Measurements from ENCODE around the gene CCNB1. TPM values are rescaled to one million over a fixed set of nuclear protein-coding genes. Genes with fewer than 3 reads are reported as not detected.
"Not testable (repeated sequence)": the region's sequence is repeated elsewhere in the genome, so short reads cannot be mapped to it uniquely, and the experiment has no call there.

The CCNB1 gene
- 1 to 10 TPM; 2.2 to 2.3 TPM for total RNA-seq
- total RNA-seq: 2.6 to 8.1 reads per million in 2 donors

DNA sequence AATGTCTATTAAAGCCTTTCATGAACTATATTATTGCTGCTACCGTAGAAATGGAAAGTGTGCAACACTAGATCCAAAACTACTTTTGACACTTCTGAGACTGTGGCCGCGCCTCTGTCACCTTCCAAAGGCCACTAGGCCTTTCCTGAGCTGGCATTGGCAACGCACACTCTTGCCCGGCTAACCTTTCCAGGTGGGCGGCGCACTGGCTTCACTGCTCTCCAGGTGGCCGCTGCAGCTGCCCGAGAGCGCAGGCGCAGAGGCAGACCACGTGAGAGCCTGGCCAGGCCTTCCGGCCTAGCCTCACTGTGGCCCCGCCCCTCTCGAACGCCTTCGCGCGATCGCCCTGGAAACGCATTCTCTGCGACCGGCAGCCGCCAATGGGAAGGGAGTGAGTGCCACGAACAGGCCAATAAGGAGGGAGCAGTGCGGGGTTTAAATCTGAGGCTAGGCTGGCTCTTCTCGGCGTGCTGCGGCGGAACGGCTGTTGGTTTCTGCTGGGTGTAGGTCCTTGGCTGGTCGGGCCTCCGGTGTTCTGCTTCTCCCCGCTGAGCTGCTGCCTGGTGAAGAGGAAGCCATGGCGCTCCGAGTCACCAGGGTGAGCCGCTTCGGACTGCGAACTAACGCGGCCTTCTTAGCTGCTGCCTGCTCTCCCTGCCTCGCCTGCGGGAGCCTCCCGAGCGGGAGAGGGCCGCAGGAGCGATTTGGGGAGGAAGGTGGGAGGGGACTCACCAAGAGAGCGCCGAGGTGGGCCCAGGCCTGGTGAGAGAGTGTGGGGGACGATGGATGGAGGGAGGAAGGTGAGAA, at the start of gene CCNB1:
Gene CCNB1, plus strand, starts transcription at position 465 of the 807 bp plus-strand sequence. Its CDS starts 113 bp downstream, at position 578.
- no peaks in the 10 kb centered on the region for H3K9me3 ChIP-seq (ENCODE audit: control insufficient read depth, low read length, poor library complexity, severe bottlenecking)
- Mint-ChIP-seq H3K4me3 (peak within 1 kb of the TSS; percentile 93), H3K27ac (peak within 1 kb of the TSS; percentile 95), H3K27me3 (no peaks in the 10 kb centered on the region), H3K4me1 (peaks cover 7% of the 10 kb centered on the region), H3K36me3 (ENCODE audit: low read depth) (no peaks in the 10 kb centered on the region)
- ATAC-seq: peak; percentile 100
- peak; percentile 94 to 97 (median 96) for DNase-seq

DNA sequence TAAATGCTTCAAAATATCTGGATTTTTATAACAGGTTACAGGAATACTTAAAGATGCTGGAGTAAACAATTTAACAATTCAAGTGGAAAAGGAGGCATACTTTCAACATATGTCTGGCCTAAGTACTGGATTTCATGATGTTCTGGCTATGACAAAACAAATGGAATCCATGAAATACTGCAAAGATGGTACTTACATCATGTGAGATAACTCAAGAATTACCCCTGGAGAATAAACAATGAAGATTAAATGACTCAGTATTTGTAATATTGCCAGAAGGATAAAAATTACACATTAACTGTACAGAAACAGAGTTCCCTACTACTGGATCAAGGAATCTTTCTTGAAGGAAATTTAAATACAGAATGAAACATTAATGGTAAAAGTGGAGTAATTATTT, 37.5 kb upstream of the CCNB1 start:
- ATAC-seq (no peak), DNase-seq (no peak)
- H3K4me3 Mint-ChIP-seq: no peak overlapping the region
- H3K36me3 Mint-ChIP-seq (ENCODE audit: low read depth): peaks cover 2% of the 10 kb centered on the region
- H3K27me3 Mint-ChIP-seq: no peaks in the 10 kb centered on the region
- H3K4me1 Mint-ChIP-seq: no peaks in the 10 kb centered on the region
- H3K27ac Mint-ChIP-seq: no peak overlapping the region
- no peaks in the 10 kb centered on the region for H3K9me3 ChIP-seq (ENCODE audit: control insufficient read depth, low read length, poor library complexity, severe bottlenecking)

DNA sequence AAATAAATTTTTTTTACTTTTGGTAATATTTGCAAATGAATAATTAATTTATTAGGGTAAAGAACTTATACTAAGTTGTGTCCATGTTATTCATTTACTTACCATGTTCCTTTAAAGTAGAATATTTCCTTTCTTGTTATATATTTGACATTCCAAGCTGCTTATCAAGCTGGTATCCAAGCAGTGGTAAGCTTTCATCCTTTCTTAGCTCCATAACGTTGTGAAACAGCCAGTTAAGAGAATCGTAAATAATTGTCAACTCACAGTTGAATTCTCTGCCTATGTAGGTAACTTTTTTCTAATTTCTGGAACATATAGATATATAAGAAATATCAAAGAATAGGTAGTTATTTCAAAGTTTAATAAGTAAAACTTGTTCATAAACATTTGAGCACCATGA, 36.7 kb upstream of the CCNB1 start:
- Mint-ChIP-seq H3K4me1 (no peaks in the 10 kb centered on the region), H3K27me3 (no peaks in the 10 kb centered on the region), H3K36me3 (ENCODE audit: low read depth) (peaks cover 2% of the 10 kb centered on the region), H3K4me3 (no peak overlapping the region), H3K27ac (no peak overlapping the region)
- no peak for ATAC-seq
- DNase-seq: no peak
- no peaks in the 10 kb centered on the region for H3K9me3 ChIP-seq (ENCODE audit: control insufficient read depth, low read length, poor library complexity, severe bottlenecking)

DNA sequence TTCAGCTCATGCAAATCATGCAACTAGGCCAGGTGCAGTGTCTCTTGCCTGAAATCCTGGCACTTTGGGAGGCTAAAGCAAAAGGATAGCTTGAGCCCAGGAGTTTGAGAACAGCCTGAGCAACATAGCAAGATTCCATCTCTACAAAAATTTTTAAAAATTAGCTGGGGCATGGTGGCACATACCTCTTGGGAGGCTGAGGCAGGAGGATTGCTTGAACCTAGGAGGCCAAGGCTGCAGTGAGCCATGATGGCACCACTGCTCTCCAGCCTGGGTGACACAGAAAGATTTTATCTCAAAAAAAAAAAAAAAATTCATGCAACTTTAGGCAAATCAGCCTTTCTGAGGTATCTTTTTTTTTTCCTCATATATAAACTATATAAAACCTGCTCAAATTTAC, 35.6 kb upstream of the CCNB1 start:
- DNase-seq: no peak
- Mint-ChIP-seq H3K36me3 (ENCODE audit: low read depth) (peaks cover 2% of the 10 kb centered on the region), H3K4me3 (no peak overlapping the region), H3K4me1 (no peaks in the 10 kb centered on the region), H3K27me3 (no peaks in the 10 kb centered on the region), H3K27ac (no peak overlapping the region)
- ATAC-seq: no peak
- H3K9me3 ChIP-seq (ENCODE audit: control insufficient read depth, low read length, poor library complexity, severe bottlenecking): no peaks in the 10 kb centered on the region

DNA sequence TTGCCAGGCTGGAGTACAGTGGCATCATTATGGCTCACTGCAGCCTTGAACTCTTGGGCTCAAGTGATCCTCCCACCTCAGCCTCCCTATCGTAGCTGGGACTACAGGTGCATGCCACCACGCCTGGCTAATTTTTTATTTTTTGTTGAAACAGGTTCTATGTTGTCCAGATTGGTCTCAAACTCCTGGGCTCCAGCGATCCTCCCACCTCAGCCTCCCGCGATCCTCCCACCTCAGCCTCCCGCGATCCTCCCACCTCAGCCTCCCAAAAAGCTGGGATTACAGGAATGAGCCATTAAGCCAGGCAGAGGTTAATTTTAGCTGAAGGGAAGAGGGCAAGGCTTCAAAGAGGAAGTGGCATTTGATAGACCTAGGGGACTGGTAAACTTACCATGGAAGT, 32.8 kb upstream of the CCNB1 start:
- Mint-ChIP-seq H3K4me1 (no peaks in the 10 kb centered on the region), H3K27me3 (no peaks in the 10 kb centered on the region), H3K36me3 (ENCODE audit: low read depth) (no peaks in the 10 kb centered on the region), H3K27ac (no peak overlapping the region), H3K4me3 (no peak overlapping the region)
- H3K9me3 ChIP-seq (ENCODE audit: control insufficient read depth, low read length, poor library complexity, severe bottlenecking): no peaks in the 10 kb centered on the region
- DNase-seq (no peak), ATAC-seq (no peak)

DNA sequence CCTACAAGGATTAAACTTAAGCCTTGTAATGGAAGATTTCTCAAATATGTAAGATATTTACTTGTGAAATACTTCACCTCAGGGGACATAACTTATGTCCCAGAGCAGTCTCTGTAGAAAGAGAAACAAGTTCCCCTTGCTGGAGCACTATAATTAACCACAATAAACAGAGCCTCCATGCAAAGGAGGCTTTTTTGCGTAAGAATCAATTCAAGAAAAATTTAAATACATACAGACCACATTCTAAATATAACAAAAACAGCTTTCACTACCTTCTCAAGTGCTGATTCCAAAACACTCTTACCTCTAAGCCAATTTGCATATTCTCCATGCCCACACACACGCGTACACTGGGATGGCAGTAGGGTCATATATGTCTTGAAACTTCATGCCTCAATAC, 30.7 kb upstream of the CCNB1 start:
- no peaks in the 10 kb centered on the region for H3K27me3 Mint-ChIP-seq
- H3K4me1 Mint-ChIP-seq: no peaks in the 10 kb centered on the region
- H3K4me3 Mint-ChIP-seq: no peak overlapping the region
- H3K9me3 ChIP-seq (ENCODE audit: control insufficient read depth, low read length, poor library complexity, severe bottlenecking): no peaks in the 10 kb centered on the region
- ATAC-seq: peak; percentile 42
- H3K27ac Mint-ChIP-seq: no peak overlapping the region
- no peak for DNase-seq
- no peaks in the 10 kb centered on the region for H3K36me3 Mint-ChIP-seq (ENCODE audit: low read depth)

- not testable (repeated sequence) for DNase-seq; H3K27me3 Mint-ChIP-seq; H3K4me3 Mint-ChIP-seq; ATAC-seq; H3K27ac Mint-ChIP-seq; H3K4me1 Mint-ChIP-seq; H3K9me3 ChIP-seq (ENCODE audit: control insufficient read depth, low read length, poor library complexity, severe bottlenecking); H3K36me3 Mint-ChIP-seq (ENCODE audit: low read depth)
These were observed 29.7 kb upstream of the CCNB1 start for GRCh38 chr5:69137208-69137607.

GRCh38 chr5:69137807-69138206, 29.1 kb upstream of the CCNB1 start:
- Mint-ChIP-seq H3K36me3 (ENCODE audit: low read depth) (peaks cover 3% of the 10 kb centered on the region), H3K4me3 (no peak overlapping the region), H3K4me1 (no peaks in the 10 kb centered on the region), H3K27ac (no peak overlapping the region), H3K27me3 (no peaks in the 10 kb centered on the region)
- H3K9me3 ChIP-seq (ENCODE audit: control insufficient read depth, low read length, poor library complexity, severe bottlenecking): no peaks in the 10 kb centered on the region
- DNase-seq (no peak), ATAC-seq (no peak)

- Mint-ChIP-seq H3K4me3 (no peak overlapping the region), H3K36me3 (ENCODE audit: low read depth) (peaks cover 5% of the 10 kb centered on the region), H3K27ac (no peak overlapping the region), H3K27me3 (no peaks in the 10 kb centered on the region), H3K4me1 (no peaks in the 10 kb centered on the region)
- ATAC-seq: no peak
- no peaks in the 10 kb centered on the region for H3K9me3 ChIP-seq (ENCODE audit: control insufficient read depth, low read length, poor library complexity, severe bottlenecking)
- DNase-seq: no peak
These were observed 28.2 kb upstream of the CCNB1 start for GRCh38 chr5:69138766-69139165.

DNA sequence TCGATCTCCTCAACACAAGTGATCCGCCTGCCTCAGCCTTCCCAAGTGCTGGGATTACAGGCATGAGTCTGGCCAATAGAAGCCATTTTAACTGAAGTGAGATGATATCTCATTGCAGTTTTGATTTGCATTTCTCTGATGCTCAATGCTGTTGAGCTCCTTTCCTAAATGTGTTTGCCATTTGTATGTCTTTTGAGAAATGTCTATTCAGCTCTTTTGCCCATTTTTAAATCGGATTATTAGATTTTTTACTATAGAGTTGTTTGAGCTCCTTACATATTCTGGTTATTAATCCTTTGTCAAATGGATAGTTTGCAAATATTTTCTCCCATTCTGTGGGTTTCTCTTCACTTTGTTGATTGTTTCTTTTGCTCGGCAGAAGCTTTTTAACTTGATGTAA, 26.7 kb upstream of the CCNB1 start:
- not testable (repeated sequence) for H3K27ac Mint-ChIP-seq; DNase-seq; H3K4me3 Mint-ChIP-seq; H3K4me1 Mint-ChIP-seq; H3K27me3 Mint-ChIP-seq; H3K9me3 ChIP-seq (ENCODE audit: control insufficient read depth, low read length, poor library complexity, severe bottlenecking); ATAC-seq; H3K36me3 Mint-ChIP-seq (ENCODE audit: low read depth)

DNA sequence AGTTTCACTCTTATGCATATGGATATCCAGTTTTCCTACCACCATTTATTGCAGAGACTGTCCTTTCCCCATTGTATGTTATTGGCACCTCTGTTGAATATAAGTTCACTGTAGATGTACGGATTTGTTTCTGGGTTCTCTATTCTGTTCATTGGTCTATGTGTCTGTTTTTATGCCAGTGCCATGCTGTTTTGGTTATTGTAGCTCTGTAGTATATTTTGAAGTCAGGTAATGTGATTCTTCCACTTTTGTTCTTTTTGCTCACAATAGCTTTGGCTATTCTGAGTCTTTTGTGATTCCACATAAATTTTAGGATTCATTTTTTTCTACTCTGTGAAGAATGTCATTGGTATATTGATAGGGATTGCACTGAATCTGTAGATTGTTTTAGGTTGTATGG, 26.1 kb upstream of the CCNB1 start:
- H3K4me3 Mint-ChIP-seq: no peak overlapping the region
- no peaks in the 10 kb centered on the region for H3K9me3 ChIP-seq (ENCODE audit: control insufficient read depth, low read length, poor library complexity, severe bottlenecking)
- H3K27me3 Mint-ChIP-seq: no peaks in the 10 kb centered on the region
- no peaks in the 10 kb centered on the region for H3K4me1 Mint-ChIP-seq
- H3K36me3 Mint-ChIP-seq (ENCODE audit: low read depth): peaks cover 7% of the 10 kb centered on the region
- DNase-seq (no peak), ATAC-seq (no peak)
- no peak overlapping the region for H3K27ac Mint-ChIP-seq

DNA sequence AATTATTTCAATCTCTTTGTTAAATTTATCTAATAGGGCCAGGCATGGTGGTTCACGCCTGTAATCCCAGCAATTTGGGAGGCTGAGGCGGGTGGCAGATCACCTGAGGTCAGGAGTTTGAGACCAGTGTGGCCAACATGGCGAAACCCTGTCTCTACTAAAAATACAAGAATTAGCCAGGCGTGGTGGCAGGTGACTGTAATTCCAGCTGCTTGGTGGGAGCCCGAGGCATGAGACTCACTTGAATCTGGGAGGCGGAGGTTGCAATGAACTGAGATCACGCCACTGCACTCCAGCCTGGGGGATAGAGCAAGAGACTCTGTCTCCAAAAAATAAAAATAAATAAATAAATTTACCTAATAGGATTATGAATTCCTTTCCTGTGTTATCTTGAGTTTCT, 18.4 kb upstream of the CCNB1 start:
- not testable (repeated sequence) for H3K36me3 Mint-ChIP-seq (ENCODE audit: low read depth); H3K4me3 Mint-ChIP-seq; ATAC-seq; H3K27ac Mint-ChIP-seq; H3K4me1 Mint-ChIP-seq; DNase-seq; H3K27me3 Mint-ChIP-seq; H3K9me3 ChIP-seq (ENCODE audit: control insufficient read depth, low read length, poor library complexity, severe bottlenecking)

DNA sequence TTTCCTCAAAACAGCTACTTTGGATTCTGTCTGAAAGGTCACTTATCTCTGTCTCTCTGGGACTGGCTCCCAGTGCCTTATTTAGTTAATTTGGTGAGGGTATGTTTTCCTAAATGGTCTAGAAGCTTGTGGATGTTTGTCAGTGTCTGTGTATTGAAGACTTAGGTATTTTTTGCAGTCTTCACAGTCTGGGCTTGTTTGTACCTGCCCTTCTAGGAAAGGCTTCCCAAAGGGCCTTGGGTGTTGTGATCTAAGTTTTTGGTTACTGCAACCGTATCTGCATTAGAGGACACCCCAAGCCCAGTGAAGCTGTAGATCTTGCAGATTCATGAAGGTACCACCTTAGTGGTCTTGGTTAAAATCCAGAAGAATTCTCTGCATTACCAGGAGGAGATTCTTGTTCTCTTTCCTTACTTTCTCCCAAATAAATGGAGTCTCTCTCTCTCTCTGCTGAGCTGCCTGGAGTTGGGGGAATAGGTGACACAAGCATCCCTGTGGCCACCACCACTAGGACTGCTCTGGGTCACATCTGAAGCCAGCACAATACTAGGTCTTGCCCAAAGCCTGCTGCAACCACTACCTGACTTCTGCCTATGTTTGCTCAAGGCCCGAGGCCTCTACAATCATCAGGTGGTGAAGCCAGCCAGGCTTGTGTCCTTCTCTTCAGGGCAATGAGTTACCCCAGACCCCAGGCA, 17.8 kb upstream of the CCNB1 start:
- Mint-ChIP-seq H3K4me3 (no peak overlapping the region), H3K4me1 (no peaks in the 10 kb centered on the region), H3K27ac (no peak overlapping the region), H3K27me3 (no peaks in the 10 kb centered on the region), H3K36me3 (ENCODE audit: low read depth) (peaks cover 2% of the 10 kb centered on the region)
- no peaks in the 10 kb centered on the region for H3K9me3 ChIP-seq (ENCODE audit: control insufficient read depth, low read length, poor library complexity, severe bottlenecking)
- ATAC-seq (no peak), DNase-seq (no peak)

DNA sequence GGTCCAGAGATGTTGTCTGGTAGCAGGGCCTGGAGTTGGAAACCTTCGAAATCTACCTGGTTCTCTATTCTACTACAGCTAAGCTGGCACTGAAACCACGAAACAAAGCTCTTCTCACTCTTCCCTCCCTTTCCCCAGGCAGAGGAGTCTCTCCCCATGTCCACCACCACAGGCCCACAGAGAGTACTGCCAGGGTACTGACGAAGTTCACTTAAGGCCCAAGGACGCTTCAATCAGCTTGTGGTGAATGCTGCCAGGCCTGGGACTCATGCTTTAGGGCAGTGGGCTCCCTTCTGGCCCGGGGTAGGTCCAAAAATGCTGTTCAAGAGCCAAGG, 17.3 kb upstream of the CCNB1 start:
- Mint-ChIP-seq H3K27me3 (no peaks in the 10 kb centered on the region), H3K4me1 (no peaks in the 10 kb centered on the region), H3K36me3 (ENCODE audit: low read depth) (peaks cover 2% of the 10 kb centered on the region), H3K27ac (no peak overlapping the region), H3K4me3 (no peak overlapping the region)
- ATAC-seq: no peak
- no peaks in the 10 kb centered on the region for H3K9me3 ChIP-seq (ENCODE audit: control insufficient read depth, low read length, poor library complexity, severe bottlenecking)
- no peak for DNase-seq
